GM12878 (cell line): ENCODE data around the gene RAPGEF3. TPM values are rescaled to one million over a fixed set of nuclear protein-coding genes. Genes with fewer than 3 reads are reported as not detected.

Experiments used
- ATF3 ChIP-seq: IDR thresholded peaks from 2 replicates; pipeline ENCODE4 v1.6.1; 2011; ENCODE audit warnings: low read depth, mild to moderate bottlenecking, low read length, moderate library complexity, borderline replicate concordance; ENCODE audit errors: extremely low read depth
- ATF7 ChIP-seq: fragments of 450-650 bp; IDR thresholded peaks from 2 replicates; pipeline ENCODE4 v1.6.1; 2016; ENCODE audit warnings: low read depth, mild to moderate bottlenecking
- BHLHE40 ChIP-seq, 2 experiments: fragments of 450-650 bp in 1 of 2; IDR thresholded peaks; 2 replicates each; pipeline ENCODE4 v1.6.1; 2011 to 2017; ENCODE audit warnings: low read depth in 2 of 2, borderline replicate concordance in 1 of 2, improper control_type of control experiment in 1 of 2, low read length in 1 of 2, mild to moderate bottlenecking in 1 of 2
- CREM ChIP-seq: IDR thresholded peaks from 2 replicates; pipeline ENCODE4 v1.6.1; 2014; ENCODE audit warnings: antibody characterized with exemption, low read depth
- CUX1 ChIP-seq: IDR thresholded peaks from 2 replicates; pipeline ENCODE4 v1.6.1; 2012; ENCODE audit warnings: improper control_type of control experiment, low read depth, low read length; ENCODE audit not compliant: insufficient replicate concordance
- GABPA ChIP-seq: IDR thresholded peaks from 2 replicates; pipeline ENCODE4 v1.6.1; 2014; ENCODE audit warnings: antibody characterized with exemption, low read depth, mild to moderate bottlenecking, inconsistent platforms
- HCFC1 ChIP-seq: fragments of 150-350 bp; IDR thresholded peaks from 2 replicates; pipeline ENCODE4 v1.6.1; 2014; ENCODE audit warnings: low read length
- HDGF ChIP-seq: fragments of 450-650 bp; IDR thresholded peaks from 2 replicates; pipeline ENCODE4 v1.6.1; 2016; ENCODE audit warnings: antibody characterized with exemption
- IKZF1 ChIP-seq: fragments of 450-650 bp; conservative IDR thresholded peaks from 2 replicates; pipeline ENCODE4 v1.6.1; 2017; ENCODE audit warnings: antibody characterized with exemption, mild to moderate bottlenecking
- KDM1A ChIP-seq: fragments of 200-600 bp; sonication (generic); IDR thresholded peaks from 2 replicates; pipeline ENCODE4 v1.6.1; 2016; ENCODE audit warnings: borderline replicate concordance
- LARP7 ChIP-seq: fragments of 450-650 bp; IDR thresholded peaks from 2 replicates; pipeline ENCODE4 v1.6.1; 2017; ENCODE audit warnings: mild to moderate bottlenecking
- MYC ChIP-seq: IDR thresholded peaks from 2 replicates; pipeline ENCODE4 v1.6.1; 2011; ENCODE audit warnings: mild to moderate bottlenecking, low read length, moderate library complexity, inconsistent platforms; ENCODE audit not compliant: insufficient read depth, insufficient replicate concordance, insufficient read length, severe bottlenecking
- NKRF ChIP-seq: fragments of 450-650 bp; conservative IDR thresholded peaks from 2 replicates; pipeline ENCODE4 v1.6.1; 2017; ENCODE audit warnings: mild to moderate bottlenecking, moderate library complexity
- NR2C1 ChIP-seq: fragments of 450-650 bp; IDR thresholded peaks from 2 replicates; pipeline ENCODE4 v1.6.1; 2017; ENCODE audit warnings: antibody characterized with exemption, mild to moderate bottlenecking, moderate library complexity
- POLR2A ChIP-seq: IDR thresholded peaks from 2 replicates; pipeline ENCODE4 v1.6.1; 2011; ENCODE audit warnings: low read depth, mild to moderate bottlenecking, low read length
- RELA ChIP-seq: fragments of 450-650 bp; IDR thresholded peaks from 2 replicates; pipeline ENCODE4 v1.8.0; 2014; ENCODE audit warnings: borderline replicate concordance; ENCODE audit not compliant: partially characterized antibody
- SMC3 ChIP-seq: IDR thresholded peaks from 2 replicates; pipeline ENCODE4 v1.6.1; 2011; ENCODE audit warnings: low read length, improper control_type of control experiment, borderline replicate concordance
- SREBF1 ChIP-seq: IDR thresholded peaks from 2 replicates; pipeline ENCODE4 v1.6.1; 2012; ENCODE audit warnings: mild to moderate bottlenecking, low read length
- SRF ChIP-seq, 2 experiments: IDR thresholded peaks; 2 replicates each; pipeline ENCODE4 v1.6.1; 2011; ENCODE audit warnings: low read depth in 2 of 2, low read length in 2 of 2, mild to moderate bottlenecking in 1 of 2, moderate library complexity in 1 of 2
- STAT1 ChIP-seq: fragments of 450-650 bp; conservative IDR thresholded peaks from 2 replicates; pipeline ENCODE4 v1.6.1; 2014; ENCODE audit warnings: antibody characterized with exemption, mild to moderate bottlenecking
- USF1 ChIP-seq: IDR thresholded peaks from 2 replicates; pipeline ENCODE4 v1.6.1; 2011; ENCODE audit warnings: borderline replicate concordance, low read depth, mild to moderate bottlenecking, moderate library complexity, mixed read lengths, low read length; ENCODE audit not compliant: insufficient read depth; ENCODE audit errors: extremely low read length
- WRNIP1 ChIP-seq: IDR thresholded peaks from 2 replicates; pipeline ENCODE4 v1.6.1; 2011; ENCODE audit warnings: low read depth, low read length, improper control_type of control experiment, borderline replicate concordance
- polyA plus RNA-seq, 11 experiments: library from polyadenylated mRNA; depleted of rRNA in 4 of 11; unstranded in 6 of 11; stranded (reverse) in 5 of 11; fragments of >200 nt; fragmentation: Nextera tagmentation in 4 of 11; fragmentation: Illumina TruSeq in 1 of 11; extraction: Ambion mirVana in 4 of 11; extraction: Trizol in 1 of 11; gene quantifications; 1 replicate in 1 of 11; 2 replicates in 10 of 11; pipeline versions ENCODE4 v1.2.1 to v1.2.3, GENCODE V29; 2011 to 2016; ENCODE audit warnings: inconsistent platforms in 2 of 11, missing spikeins in 2 of 11, low read depth in 1 of 11
- total RNA-seq, 4 experiments: library from RNA; depleted of rRNA in 3 of 4; stranded (reverse); fragments of >200 nt in 3 of 4; fragmentation: Illumina TruSeq in 1 of 4; extraction: Trizol in 1 of 4; gene quantifications; 2 replicates each; pipeline versions ENCODE4 v1.2.1 to v1.2.3, GENCODE V29; 2013 to 2021

The RAPGEF3 gene
- total and polyA plus RNA-seq, 10 of the 15 experiments (the other 5 are each of a cell fraction or from before 2014, with no cell fraction given), result 0.02 to 0.92 (median 0.31) TPM; not detected in 2

GRCh38 chr12:47705566-47706425 lies 52.9 kb downstream of the RAPGEF3 start, which contains the start of gene RPAP3 (continued):
- TF ChIP-seq USF1 (no peak), SMC3 (no peak), ATF7 (no peak; the same call in 1 of the 2 replicates), SRF (IDR thresholded peaks at IDR 0.05; ENCODE audit: low read depth in 2 of 2, low read length in 2 of 2) (peak in 1 of 2 experiments; percentile 64; a peak in 1 of 4 replicates), HDGF (peak; percentile 87; the same call in 1 of the 2 replicates), MYC (peak; percentile 36), BHLHE40 (IDR thresholded peaks at IDR 0.05; ENCODE audit: borderline replicate concordance in 1 of 2, low read depth in 2 of 2, low read length in 1 of 2) (peak in 1 of 2 experiments; percentile 87; a peak in 2 of 4 replicates), GABPA (no peak), IKZF1 (peak; percentile 81), RELA (no peak), WRNIP1 (no peak), KDM1A (no peak), STAT1 (no peak), NKRF (peak; percentile 78), SREBF1 (no peak), ATF3 (no peak), POLR2A (peak; percentile 98), LARP7 (peak; percentile 90), HCFC1 (no peak; the same call in 1 of the 2 replicates), CUX1 (no peak), CREM (peak; percentile 31; the same call in 1 of the 2 replicates), NR2C1 (no peak)
